HG02938 (cell line): ENCODE results near the gene CHD5.

Experiments
- ATAC-seq: cut with Tn5 transposase; IDR thresholded peaks from one replicate; pipeline ENCODE4 v1.9.1; 2021; ENCODE audit warnings: mild to moderate bottlenecking, moderate library complexity; ENCODE audit not compliant: unreplicated experiment

CHD5 gene

GRCh38 chr1:6175411-6175828, 4.7 kb downstream of the CHD5 start:
- no peak for ATAC-seq

- ATAC-seq: no peak
Measured at GRCh38 chr1:6174621-6175410, 5.3 kb downstream of the CHD5 start.

GRCh38 chr1:6172549-6172948, 7.6 kb downstream of the CHD5 start:
- ATAC-seq: no peak

- ATAC-seq: no peak
Measured at GRCh38 chr1:6171548-6172124, 8.5 kb downstream of the CHD5 start.

- no peak for ATAC-seq
Measured at GRCh38 chr1:6170742-6171201, 9.3 kb downstream of the CHD5 start.

- ATAC-seq: no peak
Measured at GRCh38 chr1:6170116-6170741, 9.9 kb downstream of the CHD5 start.

GRCh38 chr1:6168947-6169586, 11.1 kb downstream of the CHD5 start:
- no peak for ATAC-seq

- no peak for ATAC-seq
Measured at GRCh38 chr1:6167391-6168303, 12.5 kb downstream of the CHD5 start.

- no peak for ATAC-seq
Measured at GRCh38 chr1:6166655-6167390, 13.3 kb downstream of the CHD5 start.

GRCh38 chr1:6166221-6166620, 13.9 kb downstream of the CHD5 start:
- no peak for ATAC-seq

GRCh38 chr1:6165441-6165985, 14.6 kb downstream of the CHD5 start:
- no peak for ATAC-seq

- ATAC-seq: no peak
Measured at GRCh38 chr1:6165027-6165426, 15.1 kb downstream of the CHD5 start.

- ATAC-seq: no peak
Measured at GRCh38 chr1:6163973-6164617, 16.0 kb downstream of the CHD5 start.

- no peak for ATAC-seq
Measured at GRCh38 chr1:6163191-6163972, 16.7 kb downstream of the CHD5 start.

GRCh38 chr1:6162773-6163172, 17.3 kb downstream of the CHD5 start:
- no peak for ATAC-seq

- no peak for ATAC-seq
Measured at GRCh38 chr1:6162341-6162740, 17.8 kb downstream of the CHD5 start.

- ATAC-seq: no peak
Measured at GRCh38 chr1:6158181-6158580, 21.9 kb downstream of the CHD5 start.

GRCh38 chr1:6157528-6158174, 22.5 kb downstream of the CHD5 start:
- no peak for ATAC-seq
